Panc1 (cell line): ENCODE measurements around the gene ZNF346. TPM values are rescaled to one million over a fixed set of nuclear protein-coding genes. Genes with fewer than 3 reads are reported as not detected.

ENCODE experiments used
- ATAC-seq: fragments of 200-7000 bp; cut with Tn5 transposase; 2 replicates; pipeline ENCODE4 v1.9.1; 2020; ENCODE audit warnings: mild to moderate bottlenecking, moderate library complexity
- BruUV-seq: library from RNA; stranded (reverse); fragments of 400-500 nt; replicated peaks from 2 replicates; lab custom pipeline; 2021; lab: Mats Ljungman, UMichigan
- CTCF ChIA-PET: fragments of 300-600 bp; sonication (Branson Sonifier 250); formaldehyde crosslinking; loops from one replicate; lab custom pipeline; 2022; ENCODE audit warnings: antibody characterized with exemption; lab: Charles Lee
- POLR2A ChIA-PET: fragments of 300-600 bp; sonication (Branson Sonifier 250); formaldehyde crosslinking; loops from one replicate; lab custom pipeline; 2022; ENCODE audit warnings: antibody characterized with exemption; lab: Charles Lee
- DNase-seq: peaks from one replicate; pipeline ENCODE4 v3.0.0-alpha.2; 2010; ENCODE audit warnings: low read depth, low spot score
- H3K27ac ChIP-seq: 2 replicates; pipeline ENCODE4 v1.5.1; 2011; ENCODE audit warnings: mild to moderate bottlenecking, low read length, inconsistent platforms
- H3K27me3 ChIP-seq: fragments of 200-500 bp; sonication (Bioruptor generic); 2 replicates; pipeline ENCODE4 v1.6.0; 2014; ENCODE audit warnings: low read length, inconsistent platforms; ENCODE audit not compliant: control insufficient read depth, insufficient read depth
- H3K36me3 ChIP-seq: fragments of 200-500 bp; sonication (Bioruptor generic); 2 replicates; pipeline ENCODE4 v1.5.1; 2014; ENCODE audit warnings: inconsistent platforms, mild to moderate bottlenecking, low read length, moderate library complexity; ENCODE audit not compliant: control insufficient read depth, insufficient read depth
- H3K4me1 ChIP-seq: 2 replicates; pipeline ENCODE4 v1.5.1; 2011; ENCODE audit warnings: inconsistent platforms, mild to moderate bottlenecking, low read length, moderate library complexity; ENCODE audit not compliant: control insufficient read depth, insufficient read depth
- H3K4me3 ChIP-seq, 2 experiments: 2 replicates each; pipeline ENCODE4 v1.5.1; 2011 to 2012; ENCODE audit warnings: low read depth in 2 of 2, low read length in 2 of 2, mild to moderate bottlenecking in 2 of 2, inconsistent platforms in 1 of 2, moderate library complexity in 1 of 2
- H3K9me3 ChIP-seq: fragments of 200-500 bp; sonication (Bioruptor generic); 2 replicates; pipeline ENCODE4 v1.5.1; 2014; ENCODE audit warnings: low read depth, mild to moderate bottlenecking, inconsistent platforms, low read length, moderate library complexity; ENCODE audit not compliant: control insufficient read depth, insufficient read depth
- CTCF ChIP-seq: fragments of 450-650 bp; IDR thresholded peaks from 2 replicates; pipeline ENCODE4 v1.5.1; 2017; ENCODE audit warnings: mild to moderate bottlenecking
- POLR2AphosphoS5 ChIP-seq: IDR thresholded peaks from 2 replicates; pipeline ENCODE4 v1.6.1; 2012; ENCODE audit warnings: mild to moderate bottlenecking, low read depth, low read length, moderate library complexity
- REST ChIP-seq, 2 experiments: IDR thresholded peaks; 2 replicates each; pipeline ENCODE4 v1.6.1; 2011 to 2012; ENCODE audit warnings: low read depth in 2 of 2, control low read depth in 1 of 2, low read length in 1 of 2, mild to moderate bottlenecking in 1 of 2, moderate library complexity in 1 of 2; ENCODE audit not compliant: insufficient read depth in 1 of 2
- SIN3A ChIP-seq: IDR thresholded peaks from 2 replicates; pipeline ENCODE4 v1.6.1; 2012; ENCODE audit warnings: low read depth, mild to moderate bottlenecking, low read length, moderate library complexity, borderline replicate concordance; ENCODE audit not compliant: insufficient read depth
- TCF7L2 ChIP-seq: IDR thresholded peaks from 2 replicates; pipeline ENCODE4 v1.6.1; 2011; ENCODE audit warnings: mild to moderate bottlenecking, low read depth, low read length, inconsistent platforms
- in situ Hi-C: cut with HindIII; loops from 2 replicates; pipeline ENCODE4 v1.10.0; 2016; ENCODE audit warnings: low sequenced_read_pairs, low pct_unique_long_range_greater_than_20kb
- intact Hi-C: fragments of 100-400 bp; cut with micrococcal nuclease; formaldehyde crosslinking; loops from one replicate; pipeline ENCODE4 v1.10.0; 2022; ENCODE audit not compliant: unreplicated experiment
- total RNA-seq: library from RNA; stranded (reverse); gene quantifications from one replicate; pipeline ENCODE4 v1.2.1, GENCODE V29; 2021; ENCODE audit not compliant: unreplicated experiment

Gene ZNF346
- total RNA-seq, 1 experiment from 2014 or later: 21.3 TPM

- POLR2A ChIA-PET: no interaction called here
- Histone ChIP-seq H3K4me3 (no peak overlapping the region), H3K27me3 (no peaks in the 10 kb centered on the region), H3K4me1 (no peaks in the 10 kb centered on the region), H3K9me3 (no peaks in the 10 kb centered on the region), H3K27ac (no peak overlapping the region), H3K36me3 (no peaks in the 10 kb centered on the region)
- in situ Hi-C loops (no loop called here), intact Hi-C loops (loop anchor here (2.0 kb wide), 1 partner anchor 42 kb away; no protein-coding TSS in a partner anchor)
- no peak for DNase-seq
- TF ChIP-seq CTCF: no peak
- no peak for TF ChIP-seq SIN3A
- TF ChIP-seq POLR2AphosphoS5: no peak
- TF ChIP-seq TCF7L2: no peak
- TF ChIP-seq REST (IDR thresholded peaks at IDR 0.05; ENCODE audit: insufficient read depth in 1 of 2, low read depth in 2 of 2, low read length in 1 of 2): no peak
- no peak for ATAC-seq
- CTCF ChIA-PET: interaction anchor here (0.5 to 1.4 kb wide), 4 partner anchors 16 to 382 kb away, joined by 4 to 14 read pairs (median 6); partner anchors contain the start of gene FGFR4
- no TSS peak for BruUV-seq
Observed at GRCh38 chr5:177070536-177071191, 48.2 kb downstream of the ZNF346 start.

GRCh38 chr5:177071666-177072385 lies 49.3 kb downstream of the ZNF346 start:
- intact Hi-C loops: loop anchor here (2.0 kb wide), 1 partner anchor 41 kb away; no protein-coding TSS in a partner anchor
- Histone ChIP-seq H3K9me3 (no peaks in the 10 kb centered on the region), H3K4me3 (no peak overlapping the region), H3K4me1 (no peaks in the 10 kb centered on the region), H3K27ac (no peak overlapping the region), H3K27me3 (no peaks in the 10 kb centered on the region), H3K36me3 (no peaks in the 10 kb centered on the region)
- ATAC-seq (peak; percentile 95), DNase-seq (peak; percentile 82)
- TF ChIP-seq CTCF (peak; percentile 93), POLR2AphosphoS5 (no peak)
- in situ Hi-C loops: no loop called here
- no TSS peak for BruUV-seq
- POLR2A ChIA-PET: no interaction called here
- CTCF ChIA-PET: interaction anchor here (0.6 to 2.0 kb wide), 10 partner anchors 13 to 1151 kb away, joined by 3 to 14 read pairs (median 6); partner anchors contain the start of gene FGFR4
